ENCODE measurements around the gene B3GALNT2. TPM values are rescaled to one million over a fixed set of nuclear protein-coding genes. Genes with fewer than 3 reads are reported as not detected.

B3GALNT2 gene
- total and polyA plus RNA-seq, 2 of the 8 experiments (the other 6 are each of a cell fraction or from before 2014, with no cell fraction given): 15.4 to 39.4 TPM

GRCh38 chr1:235507623-235508022 is 3.4 kb upstream of the B3GALNT2 start (continued):
- TF ChIP-seq EZH2 (IDR thresholded peaks at IDR 0.05; ENCODE audit: low read depth, low read length, severe bottlenecking) (no peak), HDAC6 (IDR thresholded peaks at IDR 0.05; ENCODE audit: low read depth, low read length) (no peak), FOSL1 (IDR thresholded peaks at IDR 0.05; ENCODE audit: insufficient read depth, low read depth, low read length) (no peak), NRF1 (IDR thresholded peaks at IDR 0.05; ENCODE audit: low read depth, low read length) (no peak)

All from H1 (cell line).